SK-MEL-5 (cell line): ENCODE results near the gene PLK2. TPM values are rescaled to one million over a fixed set of nuclear protein-coding genes. Genes with fewer than 3 reads are reported as not detected.
A peak's percentile ranks its signal among the peaks of the same experiment; 100 is the strongest.

Source experiments
- DNase-seq: peaks from one replicate; pipeline ENCODE4 v3.0.0-alpha.2; 2016; ENCODE audit warnings: low read depth, low spot score
- in situ Hi-C: cut with HindIII; loops from 2 replicates; pipeline ENCODE4 v1.10.0; 2016; ENCODE audit warnings: low sequenced_read_pairs, high pct_unique_total_duplicates, low pct_unique_long_range_greater_than_20kb
- total RNA-seq: library from RNA; depleted of rRNA; stranded (reverse); fragments of >200 nt; shearing (Covaris generic); gene quantifications from 2 replicates; pipeline ENCODE4 v1.2.3, GENCODE V29; 2014

PLK2 gene
- total RNA-seq, 1 experiment from 2014 or later, result 156 TPM

GRCh38 chr5:58484505-58484904 is 24.6 kb upstream of the PLK2 start:
- no peak for DNase-seq
- in situ Hi-C loops, result no loop called here

GRCh38 chr5:58482536-58482935 is 22.6 kb upstream of the PLK2 start:
- in situ Hi-C loops, result no loop called here
- no peak for DNase-seq

- in situ Hi-C loops, result no loop called here
- DNase-seq, result no peak
Observed at GRCh38 chr5:58481828-58482227, 21.9 kb upstream of the PLK2 start.

- in situ Hi-C loops, result no loop called here
- no peak for DNase-seq
Observed at GRCh38 chr5:58481066-58481676, 21.3 kb upstream of the PLK2 start.

- peak; percentile 35 for DNase-seq
- in situ Hi-C loops, result no loop called here
Observed at GRCh38 chr5:58477760-58478376, 18.0 kb upstream of the PLK2 start.

GRCh38 chr5:58475404-58475803 is 15.5 kb upstream of the PLK2 start:
- in situ Hi-C loops, result no loop called here
- DNase-seq, result no peak

GRCh38 chr5:58469896-58470295 is 10.0 kb upstream of the PLK2 start:
- in situ Hi-C loops, result no loop called here
- no peak for DNase-seq

- DNase-seq, result peak; percentile 55
- in situ Hi-C loops, result no loop called here
Observed at GRCh38 chr5:58466939-58467338, 7.1 kb upstream of the PLK2 start.

- peak; percentile 85 for DNase-seq
Observed at GRCh38 chr5:58462623-58463230, 2.8 kb upstream of the PLK2 start.

GRCh38 chr5:58462154-58462553 is 2.3 kb upstream of the PLK2 start:
- in situ Hi-C loops, result no loop called here
- peak; percentile 73 for DNase-seq

More at GRCh38 chr5:58462623-58463230, 2.8 kb upstream of the PLK2 start:
- in situ Hi-C loops, result no loop called here

GRCh38 chr5:58460732-58461286 is 923 bp upstream of the PLK2 start:
- in situ Hi-C loops, result no loop called here
- peak; percentile 93 for DNase-seq

- in situ Hi-C loops, result no loop called here
- DNase-seq, result peak; percentile 49
Observed at GRCh38 chr5:58459146-58460001, 512 bp downstream of the PLK2 start.

GRCh38 chr5:58458743-58459145 is 1.1 kb downstream of the PLK2 start:
- in situ Hi-C loops, result no loop called here
- no peak for DNase-seq

- no peak for DNase-seq
- in situ Hi-C loops, result no loop called here
Observed at GRCh38 chr5:58458141-58458742, 1.6 kb downstream of the PLK2 start.

- DNase-seq, result no peak
- in situ Hi-C loops, result no loop called here
Observed at GRCh38 chr5:58457050-58457449, 2.8 kb downstream of the PLK2 start.

- in situ Hi-C loops, result no loop called here
- no peak for DNase-seq
Observed at GRCh38 chr5:58456486-58456885, 3.4 kb downstream of the PLK2 start.

- DNase-seq, result no peak
- in situ Hi-C loops, result no loop called here
Observed at GRCh38 chr5:58456026-58456425, 3.9 kb downstream of the PLK2 start.

GRCh38 chr5:58455480-58455879 is 4.4 kb downstream of the PLK2 start:
- in situ Hi-C loops, result no loop called here
- DNase-seq, result no peak
